HEK293 (cell line): Measurements from ENCODE around the gene NAV2.

ENCODE experiments used
- ZNF777 ChIP-seq: fragments of 450-650 bp; formaldehyde crosslinking; IDR thresholded peaks from 2 replicates; pipeline ENCODE4 v1.5.1; 2017; ENCODE audit warnings: missing biosample characterization, missing genetic modification characterization, borderline replicate concordance
- ZNF791 ChIP-seq: fragments of 450-650 bp; formaldehyde crosslinking; IDR thresholded peaks from 2 replicates; pipeline ENCODE4 v1.5.1; 2016; ENCODE audit warnings: missing biosample characterization, missing genetic modification characterization
- TF ChIP-seq, protein P1 (sequence below): fragments of 450-650 bp; formaldehyde crosslinking; IDR thresholded peaks from 2 replicates; pipeline ENCODE4 v1.5.1; 2016; ENCODE audit warnings: missing biosample characterization, missing genetic modification characterization

DNA sequence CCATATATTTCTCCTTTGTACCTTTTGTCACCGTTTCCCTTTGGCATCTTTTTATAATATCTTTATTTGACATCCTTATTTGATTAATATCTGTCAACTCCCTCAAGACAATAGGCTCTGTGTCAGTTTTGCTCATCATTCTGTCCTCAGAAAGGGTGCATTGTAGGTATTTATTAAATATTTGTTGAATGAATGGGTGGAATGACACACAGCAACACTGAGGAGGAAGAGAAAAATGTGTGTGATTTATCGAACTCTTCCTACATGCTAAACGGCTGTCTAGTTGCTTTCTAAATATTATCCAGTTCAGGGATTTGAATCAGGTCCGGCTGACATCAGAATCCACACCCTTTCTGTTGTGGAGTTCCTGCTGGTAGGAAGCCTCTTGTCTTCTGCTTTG is 98.2 kb downstream of the NAV2 start:
- TF ChIP-seq, protein P1, sequence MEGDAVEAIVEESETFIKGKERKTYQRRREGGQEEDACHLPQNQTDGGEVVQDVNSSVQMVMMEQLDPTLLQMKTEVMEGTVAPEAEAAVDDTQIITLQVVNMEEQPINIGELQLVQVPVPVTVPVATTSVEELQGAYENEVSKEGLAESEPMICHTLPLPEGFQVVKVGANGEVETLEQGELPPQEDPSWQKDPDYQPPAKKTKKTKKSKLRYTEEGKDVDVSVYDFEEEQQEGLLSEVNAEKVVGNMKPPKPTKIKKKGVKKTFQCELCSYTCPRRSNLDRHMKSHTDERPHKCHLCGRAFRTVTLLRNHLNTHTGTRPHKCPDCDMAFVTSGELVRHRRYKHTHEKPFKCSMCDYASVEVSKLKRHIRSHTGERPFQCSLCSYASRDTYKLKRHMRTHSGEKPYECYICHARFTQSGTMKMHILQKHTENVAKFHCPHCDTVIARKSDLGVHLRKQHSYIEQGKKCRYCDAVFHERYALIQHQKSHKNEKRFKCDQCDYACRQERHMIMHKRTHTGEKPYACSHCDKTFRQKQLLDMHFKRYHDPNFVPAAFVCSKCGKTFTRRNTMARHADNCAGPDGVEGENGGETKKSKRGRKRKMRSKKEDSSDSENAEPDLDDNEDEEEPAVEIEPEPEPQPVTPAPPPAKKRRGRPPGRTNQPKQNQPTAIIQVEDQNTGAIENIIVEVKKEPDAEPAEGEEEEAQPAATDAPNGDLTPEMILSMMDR (tag by site-specific recombination): no peak
- no peak for TF ChIP-seq ZNF777 (tag by site-specific recombination)
- no peak for TF ChIP-seq ZNF791 (tag by site-specific recombination)
